PC-3 (cell line): Measurements from ENCODE around the gene ITGAE.

ENCODE experiments used
- CTCF ChIP-seq: fragments of 300-600 bp; sonication (generic); conservative IDR thresholded peaks from 2 replicates; pipeline ENCODE4 v1.5.1; 2017; ENCODE audit warnings: antibody characterized with exemption, low read depth, mild to moderate bottlenecking, low read length
- EZH2 ChIP-seq: fragments of 300-600 bp; sonication (generic); IDR thresholded peaks from one replicate; pipeline ENCODE4 v1.6.1; 2017; ENCODE audit warnings: antibody characterized with exemption, mild to moderate bottlenecking, low read length; ENCODE audit not compliant: unreplicated experiment
- EZH2phosphoT487 ChIP-seq: fragments of 300-600 bp; sonication (generic); IDR thresholded peaks from 2 replicates; pipeline ENCODE4 v1.6.1; 2018; ENCODE audit warnings: mild to moderate bottlenecking, antibody characterized with exemption, low read length, borderline replicate concordance

GRCh38 chr17:3704931-3705717 lies 95.9 kb downstream of the ITGAE start:
- TF ChIP-seq EZH2: no peak
- no peak for TF ChIP-seq CTCF
- no peak for TF ChIP-seq EZH2phosphoT487
